ENCODE data around the gene WDR62. TPM values are rescaled to one million over a fixed set of nuclear protein-coding genes. Genes with fewer than 3 reads are reported as not detected.

Gene WDR62
- 1 to 10 TPM in 1 of 4 donors, under 1 TPM in 3; 0.78 to 1.8 (median 0.84) TPM for total RNA-seq

DNA sequence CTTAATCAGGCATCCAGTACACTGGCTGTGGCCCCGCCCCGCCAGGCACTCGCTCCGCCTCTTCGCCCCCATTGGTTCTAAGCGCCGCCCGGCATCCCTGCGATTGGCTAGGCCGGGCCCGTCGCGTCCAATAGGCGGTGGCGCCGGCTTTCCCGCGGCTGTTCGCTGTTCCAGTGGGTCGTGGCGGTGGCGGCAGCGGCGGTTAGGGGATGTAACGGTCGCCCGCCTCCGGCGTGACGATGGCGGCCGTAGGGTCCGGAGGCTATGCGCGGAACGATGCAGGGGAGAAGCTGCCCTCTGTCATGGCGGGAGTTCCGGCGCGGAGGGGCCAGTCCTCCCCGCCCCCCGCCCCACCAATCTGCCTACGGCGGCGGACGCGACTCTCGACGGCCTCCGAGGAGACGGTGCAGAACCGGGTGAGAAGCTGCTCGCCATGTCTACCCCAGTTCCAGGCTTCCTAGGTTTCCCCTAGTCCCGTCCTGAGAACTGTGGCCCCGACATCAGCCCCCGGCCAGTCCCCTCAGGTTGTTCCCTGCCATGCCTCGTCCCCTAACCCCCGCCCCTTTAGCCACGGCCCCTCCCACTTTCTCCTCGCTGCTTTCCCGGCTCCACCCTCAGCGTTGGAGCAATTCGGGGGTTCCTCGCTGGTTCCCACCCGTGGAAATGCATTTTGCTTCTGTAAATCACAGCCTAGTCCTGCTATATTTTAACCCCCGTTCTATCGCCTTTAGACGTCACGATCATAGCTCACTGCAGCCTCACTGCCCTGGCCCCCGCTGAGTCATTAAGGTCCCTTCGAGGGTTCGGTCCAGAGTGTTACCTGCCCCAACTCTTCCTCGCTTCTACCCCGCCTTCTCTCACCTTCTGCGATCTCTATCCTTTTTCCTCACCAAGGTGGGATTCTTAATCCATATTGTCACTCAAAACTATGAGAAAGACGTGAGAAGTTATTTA is at the start of gene WDR62:
TSS of gene WDR62 (plus strand) at position 165 of the 954 bp plus-strand sequence. CDS start at position 240, 75 bp downstream.
- Histone ChIP-seq H3K4me3 (replicated peaks in 1 of 3) (peak within 1 kb of the TSS; percentile 39 to 73 (median 50)), H3K27me3 (no peaks in the 10 kb centered on the region), H3K9me3 (no peaks in the 10 kb centered on the region), H3K27ac (peak within 1 kb of the TSS; percentile 89 to 96 (median 91)), H3K36me3 (no peaks in the 10 kb centered on the region), H3K4me1 (peaks cover 6 to 8% of the 10 kb centered on the region in 2 donors)
- intact Hi-C loops (cut with DNase I): loop anchor here (5.0 kb wide), 2 partner anchors 43 to 57 kb away; partner anchors contain the start of genes ALKBH6, OVOL3 and POLR2I
- peak; percentile 92 to 93 for DNase-seq
- WGBS, 2 donors: 1 to 3% methylated on average over 23 to 36 of the region's 76 CpGs
- TF ChIP-seq POLR2A (IDR thresholded peaks at IDR 0.05): no peak
- TF ChIP-seq, protein P1, sequence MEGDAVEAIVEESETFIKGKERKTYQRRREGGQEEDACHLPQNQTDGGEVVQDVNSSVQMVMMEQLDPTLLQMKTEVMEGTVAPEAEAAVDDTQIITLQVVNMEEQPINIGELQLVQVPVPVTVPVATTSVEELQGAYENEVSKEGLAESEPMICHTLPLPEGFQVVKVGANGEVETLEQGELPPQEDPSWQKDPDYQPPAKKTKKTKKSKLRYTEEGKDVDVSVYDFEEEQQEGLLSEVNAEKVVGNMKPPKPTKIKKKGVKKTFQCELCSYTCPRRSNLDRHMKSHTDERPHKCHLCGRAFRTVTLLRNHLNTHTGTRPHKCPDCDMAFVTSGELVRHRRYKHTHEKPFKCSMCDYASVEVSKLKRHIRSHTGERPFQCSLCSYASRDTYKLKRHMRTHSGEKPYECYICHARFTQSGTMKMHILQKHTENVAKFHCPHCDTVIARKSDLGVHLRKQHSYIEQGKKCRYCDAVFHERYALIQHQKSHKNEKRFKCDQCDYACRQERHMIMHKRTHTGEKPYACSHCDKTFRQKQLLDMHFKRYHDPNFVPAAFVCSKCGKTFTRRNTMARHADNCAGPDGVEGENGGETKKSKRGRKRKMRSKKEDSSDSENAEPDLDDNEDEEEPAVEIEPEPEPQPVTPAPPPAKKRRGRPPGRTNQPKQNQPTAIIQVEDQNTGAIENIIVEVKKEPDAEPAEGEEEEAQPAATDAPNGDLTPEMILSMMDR (IDR thresholded peaks at IDR 0.05): peak in 1 of 6 experiments; percentile 3

DNA sequence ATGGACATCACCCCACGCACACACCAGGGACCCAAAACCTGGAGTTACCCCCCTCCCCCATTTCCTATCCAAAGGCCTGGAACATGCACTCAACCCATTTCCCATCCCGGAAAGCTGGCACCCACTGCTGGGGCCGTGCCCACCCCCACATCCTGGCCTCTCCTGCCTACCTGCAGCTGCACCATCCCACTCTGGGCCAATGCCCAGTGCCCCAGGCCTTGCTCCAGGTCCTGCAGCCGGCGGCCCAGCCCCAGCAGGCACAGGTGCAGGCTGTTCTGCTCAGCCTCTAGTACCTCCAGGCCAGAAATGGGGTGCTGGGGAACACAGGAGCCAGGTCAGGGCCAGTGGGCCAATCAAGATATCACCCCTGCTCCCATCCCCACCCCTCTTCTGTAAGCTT is 47.7 kb upstream of the WDR62 start:
- intact Hi-C loops (cut with DNase I): no loop called here
- H3K4me1 ChIP-seq: peaks cover 4 to 13% of the 10 kb centered on the region in 2 donors
- whole genome bisulfite sequencing, 2 donors: 67 to 96% methylated on average over 2 to 4 of the region's 5 CpGs
- no peak for TF ChIP-seq POLR2A (IDR thresholded peaks at IDR 0.05)
- TF ChIP-seq, protein P1 (IDR thresholded peaks at IDR 0.05): no peak
- no peak for DNase-seq
- no peaks in the 10 kb centered on the region for H3K9me3 ChIP-seq
- H3K36me3 ChIP-seq: no peaks in the 10 kb centered on the region
- no peak overlapping the region for H3K4me3 ChIP-seq (replicated peaks in 1 of 3)
- H3K27me3 ChIP-seq: no peaks in the 10 kb centered on the region
- no peak overlapping the region for H3K27ac ChIP-seq

DNA sequence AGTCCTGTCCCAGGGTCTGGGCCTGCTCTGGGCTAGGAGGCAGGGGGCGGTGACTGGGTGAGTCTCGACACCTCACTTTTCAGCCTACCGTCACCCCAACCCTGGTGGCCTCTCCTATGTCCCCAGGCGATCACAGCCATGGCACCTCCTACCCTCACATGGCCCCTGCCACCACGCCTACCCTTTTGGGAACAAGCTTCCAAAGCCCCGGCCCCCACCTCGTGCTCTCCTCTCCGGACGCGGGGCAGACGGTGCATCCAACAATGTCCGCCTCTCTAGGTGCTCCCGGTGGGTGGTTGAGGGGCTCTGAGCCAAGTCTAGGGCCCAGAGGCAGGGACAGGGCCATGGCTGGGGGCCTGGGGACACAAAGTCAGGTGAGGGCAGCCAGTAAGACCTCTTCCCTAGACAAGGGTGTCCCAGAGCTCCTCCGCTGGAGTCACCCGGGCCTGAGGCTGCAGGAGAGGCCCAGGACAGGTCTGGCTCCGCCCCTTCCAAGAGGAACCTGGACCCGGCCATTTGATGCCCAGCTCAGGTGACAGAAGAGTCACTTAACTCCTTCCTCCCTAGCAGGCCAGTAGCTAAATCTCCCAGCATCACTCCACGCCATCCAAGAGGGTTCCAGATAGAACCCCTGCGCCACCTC is 46.2 kb upstream of the WDR62 start, which contains the start of gene SYNE4:
TSS of gene SYNE4 (minus strand) at position 478 of the 643 bp plus-strand sequence. CDS start at position 346, 132 bp downstream.
- peak within 1 kb of the TSS; percentile 43 to 71 (median 56) for H3K27ac ChIP-seq
- no peaks in the 10 kb centered on the region for H3K9me3 ChIP-seq
- no peaks in the 10 kb centered on the region for H3K36me3 ChIP-seq
- DNase-seq: peak; percentile 90 to 91
- H3K4me3 ChIP-seq (replicated peaks in 1 of 3): peak within 1 kb of the TSS; percentile 36 to 40 (median 38)
- 11 to 34% methylated on average over 7 to 12 of the region's 19 CpGs for WGBS, 2 donors
- peaks cover 10 to 17% of the 10 kb centered on the region in 2 donors for H3K4me1 ChIP-seq
- TF ChIP-seq POLR2A (IDR thresholded peaks at IDR 0.05): peak in 1 of 2 donors; percentile 72
- TF ChIP-seq, protein P1 (IDR thresholded peaks at IDR 0.05): no peak
- intact Hi-C loops (cut with DNase I): no loop called here
- H3K27me3 ChIP-seq: no peaks in the 10 kb centered on the region

GRCh38 chr19:36009220-36009619 is 45.5 kb upstream of the WDR62 start:
- Histone ChIP-seq H3K36me3 (no peaks in the 10 kb centered on the region), H3K4me1 (peaks cover 12 to 20% of the 10 kb centered on the region in 2 donors), H3K27me3 (no peaks in the 10 kb centered on the region), H3K4me3 (replicated peaks in 1 of 3) (peak overlapping the region; percentile 21 to 36 (median 27)), H3K9me3 (no peaks in the 10 kb centered on the region), H3K27ac (peak overlapping the region; percentile 30 to 71 (median 56))
- intact Hi-C loops (cut with DNase I): no loop called here
- TF ChIP-seq POLR2A (IDR thresholded peaks at IDR 0.05): peak in 1 of 2 donors; percentile 72
- TF ChIP-seq, protein P1 (IDR thresholded peaks at IDR 0.05): no peak
- WGBS, 2 donors: 0 to 3% methylated on average over 9 to 24 of the region's 50 CpGs
- DNase-seq: peak; percentile 76 to 78
